Head of caudate nucleus (tissue), 42 donors: ENCODE measurements around the gene TMEM258.

ENCODE experiments used
- DNase-seq, 42 donors: peaks; one replicate each; pipeline versions ENCODE4 v3.0.0 to v3.0.0-alpha.2; 2020 to 2021; ENCODE audit warnings: mixed read lengths in 7 of 42
- intact Hi-C: fragments of 100-400 bp; cut with DNase I; formaldehyde crosslinking; loops from one replicate; pipeline ENCODE4 v1.15.0; 2022

Gene TMEM258

GRCh38 chr11:61792310-61793082 lies at the start of gene TMEM258, which contains the start of gene FEN1:
Gene TMEM258, minus strand, starts transcription at chr11:61792599. Its CDS starts 41 bp downstream, at chr11:61792558.
Gene FEN1, plus strand, starts transcription at chr11:61792911. Its CDS starts 2,451 bp downstream, at chr11:61795362.
- peak; percentile 88 to 97 (median 94) for DNase-seq
- intact Hi-C loops: loop anchor here (1.0 to 10.0 kb wide), 2 partner anchors 43 to 152 kb away; no protein-coding TSS in a partner anchor

GRCh38 chr11:61841636-61842527 lies 49.5 kb upstream of the TMEM258 start:
- intact Hi-C loops: no loop called here
- DNase-seq: peak in 33 of 42 donors; percentile 28 to 79 (median 55)

- no peak for DNase-seq
- intact Hi-C loops: no loop called here
Observed at GRCh38 chr11:61840371-61840770, 48.0 kb upstream of the TMEM258 start.

- intact Hi-C loops: no loop called here
- no peak for DNase-seq
Observed at GRCh38 chr11:61839742-61840141, 47.3 kb upstream of the TMEM258 start.

- intact Hi-C loops: no loop called here
- DNase-seq: no peak
Observed at GRCh38 chr11:61838921-61839320, 46.5 kb upstream of the TMEM258 start.

- no peak for DNase-seq
- intact Hi-C loops: no loop called here
Observed at GRCh38 chr11:61838501-61838900, 46.1 kb upstream of the TMEM258 start.

- intact Hi-C loops: no loop called here
- no peak for DNase-seq
Observed at GRCh38 chr11:61837411-61838005, 45.1 kb upstream of the TMEM258 start.

GRCh38 chr11:61836193-61836592 lies 43.8 kb upstream of the TMEM258 start:
- DNase-seq: no peak
- intact Hi-C loops: no loop called here

GRCh38 chr11:61834278-61835048 lies 42.1 kb upstream of the TMEM258 start:
- DNase-seq: peak in 17 of 42 donors; percentile 20 to 68 (median 38)
- intact Hi-C loops: no loop called here

- DNase-seq: no peak
- intact Hi-C loops: no loop called here
Observed at GRCh38 chr11:61833926-61834277, 41.5 kb upstream of the TMEM258 start.

- DNase-seq: no peak
Observed at GRCh38 chr11:61833471-61833870, 41.1 kb upstream of the TMEM258 start.

GRCh38 chr11:61832754-61833153 lies 40.4 kb upstream of the TMEM258 start:
- intact Hi-C loops: no loop called here
- no peak for DNase-seq

More at GRCh38 chr11:61833471-61833870, 41.1 kb upstream of the TMEM258 start:
- intact Hi-C loops: no loop called here

GRCh38 chr11:61832207-61832606 lies 39.8 kb upstream of the TMEM258 start:
- DNase-seq: no peak
- intact Hi-C loops: no loop called here

GRCh38 chr11:61830237-61831105 lies 38.1 kb upstream of the TMEM258 start:
- intact Hi-C loops: no loop called here
- no peak for DNase-seq

GRCh38 chr11:61829806-61830205 lies 37.4 kb upstream of the TMEM258 start:
- intact Hi-C loops: no loop called here
- DNase-seq: no peak

GRCh38 chr11:61828629-61829407 lies 36.4 kb upstream of the TMEM258 start:
- intact Hi-C loops: no loop called here
- peak in 35 of 42 donors; percentile 14 to 72 (median 42) for DNase-seq

- peak in 1 of 42 donors; percentile 49 for DNase-seq
- intact Hi-C loops: no loop called here
Observed at GRCh38 chr11:61828379-61828628, 35.9 kb upstream of the TMEM258 start.
